IPS-15b (cell line): Measurements from ENCODE around the gene GRID1.

Experiments
- H3K27me3 ChIP-seq: one replicate; pipeline ENCODE4 v1.6.1; 2013; ENCODE audit warnings: low read length; ENCODE audit not compliant: control insufficient read depth, insufficient read depth
- H3K36me3 ChIP-seq: one replicate; pipeline ENCODE4 v1.6.1; 2013; ENCODE audit warnings: low read length; ENCODE audit not compliant: control insufficient read depth, insufficient read depth
- H3K4me1 ChIP-seq: one replicate; pipeline ENCODE4 v1.6.1; 2013; ENCODE audit warnings: mild to moderate bottlenecking, low read length; ENCODE audit not compliant: control insufficient read depth, insufficient read depth
- H3K4me3 ChIP-seq: one replicate; pipeline ENCODE4 v1.5.1; 2013; ENCODE audit warnings: low read depth, low read length
- H3K9ac ChIP-seq: one replicate; pipeline ENCODE4 v1.6.1; 2013; ENCODE audit warnings: low read depth, mild to moderate bottlenecking, low read length
- H3K9me3 ChIP-seq: one replicate; pipeline ENCODE4 v1.6.1; 2013; ENCODE audit warnings: mild to moderate bottlenecking, low read length; ENCODE audit not compliant: control insufficient read depth, insufficient read depth

GRID1 gene

GRCh38 chr10:85831422-85831821, 535.2 kb downstream of the GRID1 start:
- Histone ChIP-seq H3K9me3 (no peaks in the 10 kb centered on the region), H3K9ac (no peak overlapping the region), H3K27me3 (no peaks in the 10 kb centered on the region), H3K36me3 (no peaks in the 10 kb centered on the region), H3K4me3 (no peak overlapping the region), H3K4me1 (no peaks in the 10 kb centered on the region)

- Histone ChIP-seq H3K9ac (no peak overlapping the region), H3K9me3 (no peaks in the 10 kb centered on the region), H3K27me3 (no peaks in the 10 kb centered on the region), H3K36me3 (no peaks in the 10 kb centered on the region), H3K4me1 (no peaks in the 10 kb centered on the region), H3K4me3 (no peak overlapping the region)
These were observed 540.2 kb downstream of the GRID1 start for GRCh38 chr10:85826377-85826776.

GRCh38 chr10:85811405-85811804, 555.2 kb downstream of the GRID1 start:
- no peaks in the 10 kb centered on the region for H3K9me3 ChIP-seq
- H3K36me3 ChIP-seq = no peaks in the 10 kb centered on the region
- H3K9ac ChIP-seq = no peak overlapping the region
- no peaks in the 10 kb centered on the region for H3K27me3 ChIP-seq
- no peaks in the 10 kb centered on the region for H3K4me1 ChIP-seq
- no peak overlapping the region for H3K4me3 ChIP-seq

DNA sequence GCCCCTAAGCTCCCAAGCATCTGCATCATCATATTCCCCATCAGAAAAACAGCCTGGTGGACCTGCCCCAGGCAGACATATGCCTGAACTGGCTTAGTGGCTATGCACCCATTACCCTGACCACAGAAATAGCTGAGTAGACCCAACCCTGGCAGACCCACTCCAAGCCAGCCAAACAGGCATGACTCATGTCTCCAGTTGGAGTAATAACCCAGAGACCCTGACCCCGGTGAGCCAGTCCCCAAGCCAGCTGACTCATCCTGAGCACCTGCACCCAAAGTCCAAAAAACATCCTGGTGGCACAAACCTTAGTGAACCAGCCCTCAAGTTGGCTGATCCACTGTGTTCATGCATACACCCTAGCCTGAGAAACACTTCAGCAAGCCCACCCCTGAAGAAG, 555.9 kb downstream of the GRID1 start:
- no peaks in the 10 kb centered on the region for H3K4me1 ChIP-seq
- H3K9ac ChIP-seq = no peak overlapping the region
- H3K36me3 ChIP-seq = no peaks in the 10 kb centered on the region
- no peak overlapping the region for H3K4me3 ChIP-seq
- no peaks in the 10 kb centered on the region for H3K27me3 ChIP-seq
- H3K9me3 ChIP-seq = no peaks in the 10 kb centered on the region

GRCh38 chr10:85795460-85795859, 571.1 kb downstream of the GRID1 start:
- Histone ChIP-seq H3K9me3 (no peaks in the 10 kb centered on the region), H3K4me3 (no peak overlapping the region), H3K36me3 (no peaks in the 10 kb centered on the region), H3K4me1 (no peaks in the 10 kb centered on the region), H3K27me3 (no peaks in the 10 kb centered on the region), H3K9ac (no peak overlapping the region)

DNA sequence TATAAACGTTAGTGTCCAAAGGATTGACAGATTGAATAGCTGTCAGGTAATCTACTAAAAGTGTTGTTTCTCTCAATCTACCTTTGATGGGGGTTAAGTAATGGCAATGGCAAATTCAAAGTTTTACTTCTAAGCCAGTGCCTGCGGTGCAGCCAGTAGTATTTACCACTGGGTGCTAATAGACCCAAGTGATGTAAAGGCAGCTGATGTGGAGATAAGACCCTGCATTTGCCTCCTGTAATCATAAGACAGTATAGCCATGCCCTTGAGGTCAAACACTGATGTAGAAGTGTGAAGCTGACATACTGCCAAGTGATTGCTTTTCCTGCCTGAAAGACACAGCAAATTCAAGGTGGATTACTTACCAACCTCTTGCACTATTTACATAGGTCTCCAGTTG, 572.0 kb downstream of the GRID1 start:
- Histone ChIP-seq H3K4me3 (no peak overlapping the region), H3K4me1 (no peaks in the 10 kb centered on the region), H3K9ac (no peak overlapping the region), H3K36me3 (no peaks in the 10 kb centered on the region), H3K9me3 (no peaks in the 10 kb centered on the region), H3K27me3 (no peaks in the 10 kb centered on the region)

- Histone ChIP-seq H3K9me3 (no peaks in the 10 kb centered on the region), H3K36me3 (no peaks in the 10 kb centered on the region), H3K27me3 (no peaks in the 10 kb centered on the region), H3K4me1 (no peaks in the 10 kb centered on the region), H3K4me3 (no peak overlapping the region), H3K9ac (no peak overlapping the region)
These were observed 574.1 kb downstream of the GRID1 start for GRCh38 chr10:85792533-85792858.

DNA sequence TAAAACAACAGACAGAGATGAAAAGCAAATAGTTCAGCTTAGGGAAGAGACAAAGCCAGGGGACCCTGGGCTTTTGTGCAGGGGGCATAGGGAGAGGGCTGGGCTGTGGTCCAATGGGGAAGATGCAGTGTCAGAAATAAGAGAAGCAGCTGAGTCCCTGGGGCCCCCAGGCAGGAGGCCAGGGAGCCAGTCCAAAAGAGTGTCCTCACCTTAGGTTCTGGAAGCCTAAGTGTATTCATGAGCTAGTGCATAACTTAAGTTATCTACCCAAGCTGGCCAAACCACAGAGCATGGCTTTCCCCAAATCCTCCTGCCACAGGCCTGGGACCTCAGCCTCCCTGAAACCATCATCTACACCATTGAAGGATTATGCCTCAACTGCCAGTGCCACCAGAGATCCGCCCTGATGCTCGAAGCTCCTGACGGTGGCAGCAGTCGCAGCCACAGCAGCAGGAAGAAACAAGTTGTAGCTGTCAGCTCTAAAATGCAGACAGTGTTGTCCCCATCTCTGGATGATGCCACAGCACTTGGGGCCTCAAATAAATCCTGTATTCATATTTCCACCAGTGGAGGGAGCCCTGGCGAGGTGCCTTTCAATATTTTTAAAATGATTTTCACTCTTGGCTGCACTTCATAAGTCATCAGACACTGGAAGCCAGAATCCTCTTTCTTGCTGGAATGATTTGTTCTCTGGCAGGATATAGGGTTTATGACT, 574.6 kb downstream of the GRID1 start:
- Histone ChIP-seq H3K9ac (no peak overlapping the region), H3K27me3 (no peaks in the 10 kb centered on the region)

DNA sequence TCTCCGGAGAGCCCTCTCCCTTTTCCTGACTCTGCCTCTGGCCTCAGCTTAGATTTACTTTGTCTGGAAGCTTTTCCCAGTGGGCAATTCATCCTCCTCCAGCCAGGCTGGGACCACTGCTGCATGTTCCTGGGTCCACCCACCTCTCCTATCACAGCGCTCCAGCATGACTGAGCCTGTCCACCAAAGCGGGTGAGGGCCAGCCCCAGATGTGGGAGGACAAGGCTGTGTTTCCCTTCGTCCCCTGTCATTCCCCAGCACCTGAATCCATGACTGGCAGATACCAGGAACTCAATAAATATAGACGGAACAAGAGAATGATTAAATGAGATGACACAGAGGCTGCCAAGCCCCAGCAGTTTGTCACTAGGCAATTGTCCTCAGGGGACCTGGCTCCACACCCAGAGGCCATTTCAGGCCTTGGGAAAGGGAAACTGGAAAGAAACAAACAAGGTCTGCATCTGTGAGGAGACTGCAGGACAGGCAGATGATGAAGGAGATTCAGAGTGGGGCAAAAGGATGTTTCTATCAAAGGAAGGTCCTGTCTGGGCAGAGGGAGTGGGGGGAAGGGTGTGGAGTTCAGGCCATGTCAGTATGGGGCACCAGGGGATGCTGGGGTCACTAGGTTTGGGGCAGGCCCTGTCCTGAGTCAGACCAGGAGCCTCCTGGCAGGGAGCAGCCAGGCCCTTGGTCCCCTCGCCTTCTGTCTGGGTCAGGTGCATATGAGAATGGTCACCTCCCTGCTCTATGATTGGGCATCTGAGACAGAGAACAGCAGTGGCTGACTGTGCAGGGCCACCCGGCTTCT, 576.4 kb downstream of the GRID1 start:
- H3K9me3 ChIP-seq = no peaks in the 10 kb centered on the region
- H3K4me3 ChIP-seq = no peak overlapping the region
- H3K9ac ChIP-seq = no peak overlapping the region
- no peaks in the 10 kb centered on the region for H3K4me1 ChIP-seq
- no peaks in the 10 kb centered on the region for H3K27me3 ChIP-seq
- H3K36me3 ChIP-seq = no peaks in the 10 kb centered on the region

More for the DNA sequence above, 574.6 kb downstream of the GRID1 start:
- no peaks in the 10 kb centered on the region for H3K4me1 ChIP-seq
- H3K36me3 ChIP-seq = no peaks in the 10 kb centered on the region
- no peaks in the 10 kb centered on the region for H3K9me3 ChIP-seq
- no peak overlapping the region for H3K4me3 ChIP-seq

DNA sequence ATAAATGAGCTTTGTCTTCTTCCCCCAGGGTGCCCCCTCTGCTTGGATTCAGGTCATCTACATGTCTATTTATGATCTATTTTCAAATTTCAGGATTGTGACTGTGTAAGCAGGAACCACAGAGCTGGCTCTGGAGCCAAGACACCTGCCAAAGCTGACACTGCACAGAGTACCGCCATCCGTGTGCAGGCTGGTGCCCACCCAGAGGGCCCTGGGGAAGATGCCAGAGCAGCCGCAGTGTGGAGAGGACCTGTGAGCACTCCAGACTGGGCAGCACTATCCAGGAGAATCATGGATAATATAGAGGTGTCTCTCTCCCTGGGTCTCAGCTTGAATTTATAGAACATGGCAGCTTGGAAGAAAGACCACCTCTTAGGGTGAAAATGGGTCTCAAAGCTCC, 577.5 kb downstream of the GRID1 start:
- Histone ChIP-seq H3K27me3 (no peaks in the 10 kb centered on the region), H3K9me3 (no peaks in the 10 kb centered on the region), H3K9ac (no peak overlapping the region), H3K36me3 (no peaks in the 10 kb centered on the region), H3K4me1 (no peaks in the 10 kb centered on the region), H3K4me3 (no peak overlapping the region)

DNA sequence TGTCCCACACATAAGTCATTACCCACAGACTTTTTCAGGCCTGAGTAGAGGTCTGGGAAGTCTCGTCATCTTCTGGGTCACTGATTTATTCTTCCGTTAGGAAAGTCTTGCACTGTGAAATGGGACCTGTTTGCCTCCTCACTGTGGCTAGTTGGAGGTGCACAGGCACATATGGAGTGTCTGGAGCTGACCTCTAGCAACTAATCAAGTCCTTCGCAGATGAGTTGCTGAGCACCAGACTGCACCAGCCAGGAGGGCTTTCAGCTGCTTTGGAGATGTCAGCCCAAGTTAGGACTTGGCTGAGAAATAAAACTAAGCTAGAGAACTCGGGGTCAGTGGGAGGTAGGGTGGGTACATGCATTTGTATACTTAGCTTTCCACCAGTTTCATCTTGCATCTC, 578.0 kb downstream of the GRID1 start:
- Histone ChIP-seq H3K36me3 (no peaks in the 10 kb centered on the region), H3K4me1 (no peaks in the 10 kb centered on the region), H3K27me3 (no peaks in the 10 kb centered on the region), H3K9me3 (no peaks in the 10 kb centered on the region), H3K9ac (no peak overlapping the region), H3K4me3 (no peak overlapping the region)

DNA sequence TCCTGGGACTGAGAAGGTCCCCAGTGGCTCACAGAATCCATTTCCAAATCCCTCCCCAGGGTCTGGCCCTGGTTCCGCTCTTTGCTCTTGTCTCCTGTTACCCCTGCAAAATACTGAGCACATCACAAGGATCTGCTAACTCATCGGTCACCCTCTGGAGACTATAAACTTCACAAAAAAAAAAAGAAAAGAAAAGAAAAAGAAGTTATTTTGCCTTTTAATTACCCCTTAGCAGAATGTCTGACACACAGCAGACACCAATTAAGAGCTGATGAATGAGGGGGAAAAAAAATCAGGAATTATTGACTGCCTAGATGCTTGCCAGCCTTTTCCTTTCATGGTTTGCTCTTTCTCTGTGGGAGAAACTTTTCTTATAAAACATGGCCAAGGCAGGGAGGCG, 578.7 kb downstream of the GRID1 start:
- Histone ChIP-seq H3K9ac (no peak overlapping the region), H3K4me1 (no peaks in the 10 kb centered on the region)

More for the DNA sequence above, 578.7 kb downstream of the GRID1 start:
- no peaks in the 10 kb centered on the region for H3K9me3 ChIP-seq
- no peak overlapping the region for H3K4me3 ChIP-seq
- no peaks in the 10 kb centered on the region for H3K36me3 ChIP-seq
- H3K27me3 ChIP-seq = no peaks in the 10 kb centered on the region
